HG02852 (cell line): ENCODE results near the gene KLF6.

Experiments used
- ATAC-seq: cut with Tn5 transposase; IDR thresholded peaks from one replicate; pipeline ENCODE4 v1.9.1; 2021; ENCODE audit warnings: mild to moderate bottlenecking, moderate library complexity; ENCODE audit not compliant: unreplicated experiment

KLF6 gene

GRCh38 chr10:3757638-3758490, 27.1 kb downstream of the KLF6 start:
- ATAC-seq, result peak; percentile 81

GRCh38 chr10:3757250-3757637, 27.8 kb downstream of the KLF6 start:
- no peak for ATAC-seq

- no peak for ATAC-seq
Measured at GRCh38 chr10:3756360-3756740, 28.7 kb downstream of the KLF6 start.

- no peak for ATAC-seq
Measured at GRCh38 chr10:3755440-3756359, 29.3 kb downstream of the KLF6 start.

- no peak for ATAC-seq
Measured at GRCh38 chr10:3754727-3755439, 30.1 kb downstream of the KLF6 start.

GRCh38 chr10:3750854-3751253, 34.2 kb downstream of the KLF6 start:
- no peak for ATAC-seq

GRCh38 chr10:3750006-3750816, 34.8 kb downstream of the KLF6 start:
- ATAC-seq, result no peak

- no peak for ATAC-seq
Measured at GRCh38 chr10:3749600-3749999, 35.4 kb downstream of the KLF6 start.

- ATAC-seq, result no peak
Measured at GRCh38 chr10:3749011-3749410, 36.0 kb downstream of the KLF6 start.

GRCh38 chr10:3748484-3748883, 36.5 kb downstream of the KLF6 start:
- no peak for ATAC-seq

- ATAC-seq, result no peak
Measured at GRCh38 chr10:3747984-3748383, 37.0 kb downstream of the KLF6 start.

- no peak for ATAC-seq
Measured at GRCh38 chr10:3747248-3747960, 37.6 kb downstream of the KLF6 start.

GRCh38 chr10:3746634-3747033, 38.4 kb downstream of the KLF6 start:
- ATAC-seq, result no peak

GRCh38 chr10:3745521-3745920, 39.5 kb downstream of the KLF6 start:
- no peak for ATAC-seq

GRCh38 chr10:3741688-3742461, 43.1 kb downstream of the KLF6 start:
- peak; percentile 50 for ATAC-seq

GRCh38 chr10:3740157-3740871, 44.7 kb downstream of the KLF6 start:
- no peak for ATAC-seq

- ATAC-seq, result no peak
Measured at GRCh38 chr10:3738855-3739350, 46.1 kb downstream of the KLF6 start.

GRCh38 chr10:3737864-3738263, 47.1 kb downstream of the KLF6 start:
- ATAC-seq, result no peak
